Measurements from ENCODE around the gene CRYL1.
A peak's percentile ranks its signal among the peaks of the same experiment; 100 is the strongest.

Gene CRYL1

GRCh38 chr13:20501120-20501519 lies 24.5 kb downstream of the CRYL1 start:
- no peak for DNase-seq (ENCODE audit: low read depth)
- TF ChIP-seq, protein P1, sequence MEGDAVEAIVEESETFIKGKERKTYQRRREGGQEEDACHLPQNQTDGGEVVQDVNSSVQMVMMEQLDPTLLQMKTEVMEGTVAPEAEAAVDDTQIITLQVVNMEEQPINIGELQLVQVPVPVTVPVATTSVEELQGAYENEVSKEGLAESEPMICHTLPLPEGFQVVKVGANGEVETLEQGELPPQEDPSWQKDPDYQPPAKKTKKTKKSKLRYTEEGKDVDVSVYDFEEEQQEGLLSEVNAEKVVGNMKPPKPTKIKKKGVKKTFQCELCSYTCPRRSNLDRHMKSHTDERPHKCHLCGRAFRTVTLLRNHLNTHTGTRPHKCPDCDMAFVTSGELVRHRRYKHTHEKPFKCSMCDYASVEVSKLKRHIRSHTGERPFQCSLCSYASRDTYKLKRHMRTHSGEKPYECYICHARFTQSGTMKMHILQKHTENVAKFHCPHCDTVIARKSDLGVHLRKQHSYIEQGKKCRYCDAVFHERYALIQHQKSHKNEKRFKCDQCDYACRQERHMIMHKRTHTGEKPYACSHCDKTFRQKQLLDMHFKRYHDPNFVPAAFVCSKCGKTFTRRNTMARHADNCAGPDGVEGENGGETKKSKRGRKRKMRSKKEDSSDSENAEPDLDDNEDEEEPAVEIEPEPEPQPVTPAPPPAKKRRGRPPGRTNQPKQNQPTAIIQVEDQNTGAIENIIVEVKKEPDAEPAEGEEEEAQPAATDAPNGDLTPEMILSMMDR (IDR thresholded peaks at IDR 0.05; ENCODE audit: low read length, missing control alignments) = no peak
- no peak overlapping the region for H3K4me3 ChIP-seq (replicated peaks; ENCODE audit: low read depth, low read length)

GRCh38 chr13:20499986-20500385 lies 25.7 kb downstream of the CRYL1 start:
- DNase-seq (ENCODE audit: low read depth) = no peak
- TF ChIP-seq, protein P1 (IDR thresholded peaks at IDR 0.05; ENCODE audit: low read length, missing control alignments) = no peak
- H3K4me3 ChIP-seq (replicated peaks; ENCODE audit: low read depth, low read length) = no peak overlapping the region

- TF ChIP-seq, protein P1 (IDR thresholded peaks at IDR 0.05; ENCODE audit: low read length, missing control alignments) = no peak
- no peak overlapping the region for H3K4me3 ChIP-seq (replicated peaks; ENCODE audit: low read depth, low read length)
- DNase-seq (ENCODE audit: low read depth) = no peak
Measured at GRCh38 chr13:20498659-20499058, 27.0 kb downstream of the CRYL1 start.

- no peak for DNase-seq (ENCODE audit: low read depth)
- no peak overlapping the region for H3K4me3 ChIP-seq (replicated peaks; ENCODE audit: low read depth, low read length)
- TF ChIP-seq, protein P1 (IDR thresholded peaks at IDR 0.05; ENCODE audit: low read length, missing control alignments) = no peak
Measured at GRCh38 chr13:20498129-20498528, 27.5 kb downstream of the CRYL1 start.

- TF ChIP-seq, protein P1 (IDR thresholded peaks at IDR 0.05; ENCODE audit: low read length, missing control alignments) = no peak
- DNase-seq (ENCODE audit: low read depth) = no peak
Measured at GRCh38 chr13:20497006-20497775, 28.5 kb downstream of the CRYL1 start.

GRCh38 chr13:20495087-20496023 lies 30.3 kb downstream of the CRYL1 start:
- DNase-seq (ENCODE audit: low read depth) = peak; percentile 84
- TF ChIP-seq, protein P1 (IDR thresholded peaks at IDR 0.05; ENCODE audit: low read length, missing control alignments) = peak; percentile 99
- no peak overlapping the region for H3K4me3 ChIP-seq (replicated peaks; ENCODE audit: low read depth, low read length)

More at GRCh38 chr13:20497006-20497775, 28.5 kb downstream of the CRYL1 start:
- no peak overlapping the region for H3K4me3 ChIP-seq (replicated peaks; ENCODE audit: low read depth, low read length)

All from fibroblast of pulmonary artery (primary cell).